Measurements from ENCODE around the gene ACIN1. TPM values are rescaled to one million over a fixed set of nuclear protein-coding genes. Genes with fewer than 3 reads are reported as not detected.

The ACIN1 gene
- total RNA-seq, 4 donors from 2014 or later = 89.6 to 124 (median 109) TPM

GRCh38 chr14:23056956-23057756 is 37.8 kb downstream of the ACIN1 start, which contains the start of gene CDH24:
Gene CDH24 (minus strand): TSS chr14:23057520. CDS start chr14:23055733, 1,787 bp downstream.
- no peak for TF ChIP-seq CTCF (IDR thresholded peaks at IDR 0.05; ENCODE audit: low read depth)

- no peak for TF ChIP-seq CTCF (IDR thresholded peaks at IDR 0.05; ENCODE audit: low read depth)
Measured at GRCh38 chr14:23056145-23056955, 38.6 kb downstream of the ACIN1 start.

- TF ChIP-seq CTCF (IDR thresholded peaks at IDR 0.05; ENCODE audit: low read depth) = no peak
Measured at GRCh38 chr14:23055621-23056144, 39.3 kb downstream of the ACIN1 start.

GRCh38 chr14:23055147-23055550 is 39.8 kb downstream of the ACIN1 start:
- TF ChIP-seq CTCF (IDR thresholded peaks at IDR 0.05; ENCODE audit: low read depth) = no peak

- no peak for TF ChIP-seq CTCF (IDR thresholded peaks at IDR 0.05; ENCODE audit: low read depth)
Measured at GRCh38 chr14:23054000-23054811, 40.7 kb downstream of the ACIN1 start.

- no peak for TF ChIP-seq CTCF (IDR thresholded peaks at IDR 0.05; ENCODE audit: low read depth)
Measured at GRCh38 chr14:23053426-23053825, 41.5 kb downstream of the ACIN1 start.
